ENCODE data around the gene TC2N.
"Not testable (repeated sequence)": the region's sequence is repeated elsewhere in the genome, so short reads cannot be mapped to it uniquely, and the experiment has no call there.

Gene TC2N

GRCh38 chr14:91867316-91867988, at the start of gene TC2N:
TSS of gene TC2N (minus strand) at chr14:91867536. CDS start at chr14:91813769, 53,767 bp downstream.
- no peak for DNase-seq

DNA sequence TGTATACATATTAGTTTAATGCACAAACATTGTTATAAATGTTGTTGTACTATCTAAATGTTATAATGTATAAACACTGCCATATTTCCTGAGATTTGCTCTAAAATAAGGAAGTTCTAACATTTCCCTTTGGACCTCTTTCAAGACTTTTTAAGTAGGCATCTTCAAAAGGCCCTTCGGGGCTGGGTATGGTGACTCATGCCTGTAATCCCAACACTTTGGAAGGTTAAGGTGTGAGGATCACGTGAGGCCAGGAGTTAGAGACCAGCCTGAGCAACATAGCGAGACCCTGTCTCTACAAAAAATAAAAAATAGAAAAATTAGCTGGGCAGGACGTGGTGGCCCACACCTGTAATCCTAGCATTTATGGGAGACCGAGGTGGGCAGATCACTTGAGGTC, 44.7 kb upstream of the TC2N start:
- no peak for DNase-seq

- DNase-seq: peak; percentile 15
Measured at GRCh38 chr14:91911474-91912032, 44.2 kb upstream of the TC2N start.

DNA sequence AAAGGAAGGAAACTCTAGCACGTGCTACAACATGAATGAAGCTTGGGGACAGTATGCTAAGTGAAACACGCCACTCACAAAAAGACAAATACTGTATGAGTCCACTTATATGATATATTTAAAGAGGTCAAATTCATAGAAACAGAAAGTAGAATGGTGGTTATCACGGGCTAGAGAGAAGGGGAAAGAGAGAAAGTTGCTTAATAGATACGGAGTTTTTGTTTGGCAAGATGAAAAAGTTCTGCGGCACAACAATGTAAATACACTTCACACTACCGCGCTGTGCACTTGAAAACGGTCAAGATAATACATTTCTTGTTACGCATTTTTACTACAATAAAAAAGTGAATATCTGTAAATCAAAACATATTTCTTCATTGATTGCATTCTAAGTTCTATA, 42.9 kb upstream of the TC2N start:
- DNase-seq: no peak

DNA sequence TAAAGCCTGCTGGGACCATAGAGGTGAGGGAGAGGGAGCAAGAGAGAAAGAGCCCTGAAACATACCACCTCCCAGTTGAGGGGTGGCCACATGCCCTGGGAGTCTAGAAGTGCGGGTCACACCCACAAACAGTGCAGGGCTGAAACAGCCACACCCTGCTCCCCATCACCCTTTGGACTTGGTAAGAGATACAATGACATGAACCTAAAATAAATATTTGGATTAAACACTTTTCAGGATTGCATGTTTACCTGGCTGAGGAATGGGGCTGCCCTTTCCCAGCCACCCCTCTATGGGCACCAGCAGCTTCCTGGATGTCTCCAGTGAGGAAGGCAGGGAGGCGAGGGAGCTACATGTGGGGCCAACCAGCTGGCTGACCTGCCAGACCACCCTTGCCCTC, 39.0 kb upstream of the TC2N start:
- no peak for DNase-seq

GRCh38 chr14:91904956-91905645, 37.8 kb upstream of the TC2N start:
- no peak for DNase-seq

GRCh38 chr14:91904483-91904882, 37.1 kb upstream of the TC2N start:
- no peak for DNase-seq

DNA sequence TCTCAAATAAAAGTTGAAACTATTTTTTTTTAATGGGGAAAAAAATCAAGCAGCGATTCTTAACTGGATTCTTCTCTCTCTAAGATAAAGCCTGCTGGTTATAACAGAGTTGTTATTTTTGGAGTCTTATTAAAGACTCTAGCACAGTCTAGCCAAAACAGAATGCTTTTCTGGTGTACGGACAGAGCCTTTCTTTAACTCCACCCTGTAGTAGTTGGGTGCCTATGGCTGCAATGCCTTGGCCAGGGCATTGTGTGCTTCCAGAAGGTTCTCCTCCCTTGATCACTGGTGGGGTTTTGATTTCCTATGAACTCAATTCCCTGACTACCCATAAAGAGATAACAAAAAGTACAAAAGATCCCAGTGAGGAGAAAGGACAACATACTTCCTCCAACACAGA, 35.7 kb upstream of the TC2N start:
- no peak for DNase-seq

DNA sequence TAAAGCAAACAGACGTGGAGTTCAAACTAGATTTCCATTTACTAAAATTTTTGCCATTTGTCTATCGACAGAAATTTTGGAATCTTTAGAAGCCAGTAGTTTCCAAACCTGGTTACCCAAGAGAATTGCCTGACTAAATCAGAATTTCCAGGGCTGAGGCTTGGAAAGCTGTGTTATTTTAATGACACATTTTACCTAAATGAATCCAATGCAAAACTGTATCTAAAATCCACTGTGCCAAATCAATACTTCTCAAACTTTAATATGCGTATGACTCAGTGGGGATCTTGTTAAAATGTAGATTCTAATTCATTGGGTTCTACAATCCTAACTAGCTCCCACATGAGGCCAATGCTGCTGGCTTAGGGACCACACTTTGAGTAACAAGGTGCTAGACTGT, 35.0 kb upstream of the TC2N start:
- no peak for DNase-seq

- no peak for DNase-seq
Measured at GRCh38 chr14:91901449-91902226, 34.3 kb upstream of the TC2N start.

DNA sequence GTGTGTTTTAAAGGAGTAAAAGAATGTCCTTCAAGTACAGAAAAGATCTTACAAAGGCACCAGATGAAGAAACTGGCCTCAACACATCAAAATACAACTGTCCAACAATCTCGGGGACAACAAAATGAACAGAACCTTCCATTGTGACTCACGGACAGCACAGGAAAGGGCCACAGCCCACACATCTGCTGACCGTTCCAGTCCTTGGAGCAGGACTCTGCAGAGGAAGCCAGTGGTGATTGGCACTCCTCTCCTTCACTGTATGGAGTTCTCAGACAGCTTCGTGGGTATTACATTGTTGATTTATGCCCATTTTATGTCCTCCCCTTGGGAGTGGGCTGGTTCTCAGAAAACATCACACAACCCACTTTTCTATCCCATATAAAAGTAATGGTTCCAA, 32.5 kb upstream of the TC2N start:
- no peak for DNase-seq

DNA sequence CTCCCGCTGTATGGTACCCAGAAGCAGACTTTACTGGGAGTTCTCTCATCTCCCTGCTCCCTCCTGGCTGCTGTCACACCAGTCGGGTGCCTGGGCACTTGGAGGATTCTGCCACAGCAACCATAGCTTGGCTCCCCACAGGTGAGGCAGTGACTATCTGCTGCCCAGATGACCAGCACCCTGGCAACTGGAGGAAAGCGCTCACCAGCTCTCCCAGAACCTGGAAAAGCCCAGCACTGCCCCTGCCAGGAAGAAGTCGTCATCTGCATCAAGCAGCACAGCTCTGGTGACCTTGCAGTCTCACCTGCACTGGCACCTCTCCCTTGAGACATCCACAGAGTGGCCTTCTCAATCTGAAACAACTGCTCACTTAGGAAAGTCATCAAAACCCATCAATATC, 31.9 kb upstream of the TC2N start:
- DNase-seq: no peak

DNA sequence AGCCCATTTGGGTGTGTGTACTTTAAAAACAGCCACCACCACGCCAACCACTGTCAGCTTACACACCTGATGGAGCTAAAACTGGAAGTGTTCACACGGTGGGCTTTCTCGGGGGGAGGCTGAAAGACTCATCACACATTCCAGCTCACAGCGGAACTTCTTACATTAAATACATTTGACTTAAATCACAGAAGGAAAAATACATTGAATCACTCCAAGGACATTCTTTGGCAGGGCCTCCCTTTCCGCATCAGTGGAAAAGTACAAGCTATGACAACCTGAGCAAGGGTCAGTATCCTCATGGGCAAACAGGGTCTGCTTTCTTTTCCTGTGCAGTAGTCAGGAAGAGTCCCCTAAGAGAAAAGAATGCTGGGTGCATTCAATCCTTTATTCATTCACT, 31.0 kb upstream of the TC2N start:
- no peak for DNase-seq

- DNase-seq: not testable (repeated sequence)
Measured at GRCh38 chr14:91897716-91898115, 30.4 kb upstream of the TC2N start.

- no peak for DNase-seq
Measured at GRCh38 chr14:91897106-91897701, 29.9 kb upstream of the TC2N start.

DNA sequence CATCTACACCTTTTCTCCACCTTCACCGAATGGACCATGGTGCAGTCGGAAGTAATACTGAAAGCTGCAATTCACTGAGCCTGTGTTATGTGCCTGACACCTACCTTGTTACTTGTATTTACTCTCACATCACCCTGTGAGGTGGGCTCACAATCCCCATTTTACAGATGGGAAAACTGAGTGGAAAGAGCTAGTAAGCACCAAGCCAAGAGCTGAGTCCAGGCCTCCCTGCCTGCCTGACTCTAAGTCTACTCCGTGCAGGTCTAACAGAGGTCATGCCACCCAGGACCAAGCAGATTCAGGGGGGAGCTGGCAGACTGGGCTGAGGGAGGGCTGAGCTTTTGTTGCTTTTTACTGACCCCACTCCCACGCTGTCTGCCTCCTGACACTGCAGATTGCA, 29.1 kb upstream of the TC2N start:
- no peak for DNase-seq

GRCh38 chr14:91893669-91894068, 26.3 kb upstream of the TC2N start:
- no peak for DNase-seq

DNA sequence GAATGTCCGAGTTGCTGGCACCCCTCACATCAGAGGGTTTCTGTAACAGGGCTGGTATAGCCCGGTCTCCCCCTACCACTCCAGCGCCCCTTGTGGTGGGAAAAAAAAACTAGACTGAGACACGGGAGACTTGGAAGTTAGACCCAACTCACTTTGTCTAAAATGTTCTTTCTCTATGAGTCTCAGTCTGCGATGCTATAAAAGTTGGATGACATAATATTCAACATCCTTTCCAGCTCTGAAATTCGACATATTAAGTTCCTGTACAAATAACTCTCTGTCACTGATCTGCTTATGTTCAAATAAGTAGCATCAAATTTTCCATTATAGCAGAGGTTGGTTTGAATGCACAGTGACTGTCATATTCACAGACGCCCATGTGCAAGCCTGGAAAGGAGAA, 25.7 kb upstream of the TC2N start:
- no peak for DNase-seq

- DNase-seq: no peak
Measured at GRCh38 chr14:91891721-91892220, 24.4 kb upstream of the TC2N start.

DNA sequence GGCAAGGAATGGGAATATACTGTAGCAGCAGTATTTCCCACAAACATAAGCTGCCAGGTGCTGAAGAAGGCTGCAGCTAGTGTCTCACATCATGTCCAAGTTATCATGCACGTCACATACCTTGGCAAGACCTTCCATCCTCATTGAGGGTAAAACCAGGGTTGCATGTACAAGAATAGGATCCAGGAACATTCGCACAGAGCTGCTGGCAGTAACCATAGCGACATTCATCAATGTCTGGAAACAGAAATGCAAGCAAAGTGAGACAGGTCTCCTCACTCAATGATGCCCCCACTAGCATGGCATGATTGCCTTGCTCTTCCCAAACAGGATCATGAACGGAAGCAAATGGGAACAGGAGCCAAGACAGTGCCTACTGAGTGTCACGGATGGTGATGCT, 23.8 kb upstream of the TC2N start:
- no peak for DNase-seq

GRCh38 chr14:91890291-91890749, 23.0 kb upstream of the TC2N start:
- no peak for DNase-seq

GRCh38 chr14:91889477-91890211, 22.3 kb upstream of the TC2N start:
- peak; percentile 93 for DNase-seq
